Astrocyte (in vitro differentiated cells and primary cell): ENCODE results near the gene USP32.

Experiments
- CTCF ChIP-seq: IDR thresholded peaks from 2 replicates; pipeline ENCODE4 v1.5.1; 2011; ENCODE audit warnings: low read depth, mild to moderate bottlenecking, inconsistent platforms, low read length, moderate library complexity; ENCODE audit not compliant: insufficient read depth
- EZH2 ChIP-seq: IDR thresholded peaks from 2 replicates; pipeline ENCODE4 v1.6.1; 2012; ENCODE audit warnings: mild to moderate bottlenecking, low read length, inconsistent platforms; ENCODE audit not compliant: insufficient read depth

- TF ChIP-seq CTCF (no peak), EZH2 (no peak)
Observed at GRCh38 chr17:60252459-60252858, 139.5 kb downstream of the USP32 start.
